Neural progenitor cell (in vitro differentiated cells): ENCODE measurements around the gene BRD1.

Source experiments
- CTCF ChIP-seq: fragments of 200-600 bp; sonication (generic); IDR thresholded peaks from 2 replicates; pipeline ENCODE4 v1.5.1; 2017; ENCODE audit warnings: antibody characterized with exemption, mild to moderate bottlenecking
- EZH2 ChIP-seq: fragments of 200-600 bp; sonication (generic); IDR thresholded peaks from 2 replicates; pipeline ENCODE4 v1.6.1; 2017; ENCODE audit warnings: antibody characterized with exemption, mild to moderate bottlenecking, moderate library complexity
- EZH2phosphoT487 ChIP-seq: fragments of 200-600 bp; sonication (generic); IDR thresholded peaks from 2 replicates; pipeline ENCODE4 v1.6.1; 2017; ENCODE audit warnings: antibody characterized with exemption

GRCh38 chr22:49796596-49797270, 30.9 kb downstream of the BRD1 start:
- TF ChIP-seq CTCF = no peak
- no peak for TF ChIP-seq EZH2
- TF ChIP-seq EZH2phosphoT487 = no peak
